Right ventricle myocardium superior (tissue), 1 donor: ENCODE measurements around the gene DGKZ. TPM values are rescaled to one million over a fixed set of nuclear protein-coding genes. Genes with fewer than 3 reads are reported as not detected.
"Not testable (repeated sequence)": the region's sequence is repeated elsewhere in the genome, so short reads cannot be mapped to it uniquely, and the experiment has no call there.

Experiments used
- ATAC-seq: fragments of 200-7000 bp; cut with Tn5 transposase; one replicate; pipeline ENCODE4 v1.9.1; 2020; ENCODE audit warnings: mild to moderate bottlenecking; ENCODE audit not compliant: poor library complexity
- DNase-seq: peaks from one replicate; pipeline ENCODE4 v3.0.0-alpha.2; 2020
- intact Hi-C: fragments of 100-400 bp; cut with DNase I; formaldehyde crosslinking; loops from one replicate; pipeline ENCODE4 v1.11.2; 2022
- total RNA-seq: library from RNA; stranded (reverse); fragmentation: NEBNext Ultra II Directional; extraction: Animal tissue kit (Norgen Biotek cat#: 25700); gene quantifications from one replicate; pipeline ENCODE4 v1.2.1, GENCODE V29; 2021
- donor health status: DM: no; HTN: yes; CAD: no; lungs with severe emphysema.

The DGKZ gene
- total RNA-seq, 1 donor from 2014 or later, result 65.8 TPM

- DNase-seq, result no peak
Observed at GRCh38 chr11:46373787-46374740, 26.8 kb downstream of the DGKZ start.

GRCh38 chr11:46374815-46375214 is 27.6 kb downstream of the DGKZ start:
- DNase-seq, result no peak
- ATAC-seq, result no peak
- intact Hi-C loops, result no loop called here

More at GRCh38 chr11:46373787-46374740, 26.8 kb downstream of the DGKZ start:
- ATAC-seq, result no peak
- intact Hi-C loops, result no loop called here

GRCh38 chr11:46375392-46376101 is 28.3 kb downstream of the DGKZ start:
- ATAC-seq, result no peak
- no peak for DNase-seq
- intact Hi-C loops, result no loop called here

- ATAC-seq (no peak), DNase-seq (no peak)
- intact Hi-C loops, result no loop called here
Observed at GRCh38 chr11:46376258-46377050, 29.2 kb downstream of the DGKZ start.

- no peak for ATAC-seq
- intact Hi-C loops, result no loop called here
- DNase-seq, result no peak
Observed at GRCh38 chr11:46377290-46377689, 30.0 kb downstream of the DGKZ start.

DNA sequence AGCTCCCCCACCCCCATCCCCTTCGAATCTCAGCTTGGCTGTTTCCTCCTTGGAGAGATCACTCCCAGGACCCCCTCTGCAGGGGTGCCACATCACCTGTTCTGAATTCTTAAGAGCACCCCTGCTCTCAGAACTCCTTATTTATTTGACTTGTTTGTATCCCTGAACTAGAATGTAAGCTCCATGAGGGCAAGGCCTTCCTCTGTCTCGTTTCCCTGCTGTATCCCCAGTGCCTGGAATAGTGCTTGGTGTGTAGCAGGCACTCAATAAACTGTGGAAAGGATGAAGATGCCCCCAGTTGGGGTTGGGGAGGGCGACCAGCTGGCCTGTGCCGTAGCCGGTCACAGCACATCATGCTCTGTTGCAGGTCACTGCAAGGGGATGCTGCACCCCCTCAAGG is 30.6 kb downstream of the DGKZ start:
- no peak for DNase-seq
- intact Hi-C loops, result no loop called here
- no peak for ATAC-seq

GRCh38 chr11:46378296-46378695 is 31.0 kb downstream of the DGKZ start:
- ATAC-seq (no peak), DNase-seq (no peak)
- intact Hi-C loops, result no loop called here

GRCh38 chr11:46378811-46379481 is 31.7 kb downstream of the DGKZ start:
- ATAC-seq, result peak; percentile 2
- DNase-seq, result no peak
- intact Hi-C loops, result no loop called here

- peak; percentile 3 for ATAC-seq
- DNase-seq, intact Hi-C loops: not testable (repeated sequence)
Observed at GRCh38 chr11:46379482-46380293, 32.4 kb downstream of the DGKZ start.

DNA sequence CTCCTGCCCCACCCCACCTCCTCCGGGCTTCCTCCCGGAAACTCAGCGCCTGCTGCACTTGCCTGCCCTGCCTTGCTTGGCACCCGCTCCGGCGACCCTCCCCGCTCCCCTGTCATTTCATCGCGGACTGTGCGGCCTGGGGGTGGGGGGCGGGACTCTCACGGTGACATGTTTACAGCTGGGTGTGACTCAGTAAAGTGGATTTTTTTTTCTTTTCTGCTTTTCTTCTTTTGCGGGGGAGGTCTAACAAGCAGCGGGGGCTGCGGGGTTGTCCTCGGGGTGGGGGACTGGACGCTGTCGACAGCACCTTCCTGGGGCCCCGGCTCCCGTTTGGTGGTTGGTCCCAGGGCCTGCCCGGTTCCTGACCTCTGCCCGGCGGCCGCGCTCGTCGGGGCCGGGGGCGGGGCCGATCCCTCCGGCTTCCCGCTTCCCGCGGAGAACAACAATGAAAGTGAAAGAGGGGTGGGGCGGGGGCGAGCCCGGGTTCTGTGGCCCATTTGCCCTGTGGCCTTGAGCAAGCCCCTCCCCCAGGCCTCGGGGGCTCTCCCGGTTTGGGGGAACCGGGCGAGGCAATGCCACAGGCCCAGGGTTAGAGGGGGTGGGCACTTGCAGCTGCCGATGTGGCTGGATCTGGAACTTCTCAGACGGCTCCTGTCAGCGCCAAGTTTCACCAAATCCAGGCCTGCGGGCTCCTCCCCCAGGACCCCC is 33.2 kb downstream of the DGKZ start:
- ATAC-seq (peak; percentile 56), DNase-seq (peak; percentile 85)
- intact Hi-C loops, result no loop called here

GRCh38 chr11:46381048-46381818 is 34.0 kb downstream of the DGKZ start, which contains the start of gene MDK:
Gene MDK, plus strand, starts transcription at chr11:46381669. Its CDS starts 389 bp downstream, at chr11:46382058.
- ATAC-seq (peak; percentile 9), DNase-seq (no peak)
- intact Hi-C loops, result no loop called here

DNA sequence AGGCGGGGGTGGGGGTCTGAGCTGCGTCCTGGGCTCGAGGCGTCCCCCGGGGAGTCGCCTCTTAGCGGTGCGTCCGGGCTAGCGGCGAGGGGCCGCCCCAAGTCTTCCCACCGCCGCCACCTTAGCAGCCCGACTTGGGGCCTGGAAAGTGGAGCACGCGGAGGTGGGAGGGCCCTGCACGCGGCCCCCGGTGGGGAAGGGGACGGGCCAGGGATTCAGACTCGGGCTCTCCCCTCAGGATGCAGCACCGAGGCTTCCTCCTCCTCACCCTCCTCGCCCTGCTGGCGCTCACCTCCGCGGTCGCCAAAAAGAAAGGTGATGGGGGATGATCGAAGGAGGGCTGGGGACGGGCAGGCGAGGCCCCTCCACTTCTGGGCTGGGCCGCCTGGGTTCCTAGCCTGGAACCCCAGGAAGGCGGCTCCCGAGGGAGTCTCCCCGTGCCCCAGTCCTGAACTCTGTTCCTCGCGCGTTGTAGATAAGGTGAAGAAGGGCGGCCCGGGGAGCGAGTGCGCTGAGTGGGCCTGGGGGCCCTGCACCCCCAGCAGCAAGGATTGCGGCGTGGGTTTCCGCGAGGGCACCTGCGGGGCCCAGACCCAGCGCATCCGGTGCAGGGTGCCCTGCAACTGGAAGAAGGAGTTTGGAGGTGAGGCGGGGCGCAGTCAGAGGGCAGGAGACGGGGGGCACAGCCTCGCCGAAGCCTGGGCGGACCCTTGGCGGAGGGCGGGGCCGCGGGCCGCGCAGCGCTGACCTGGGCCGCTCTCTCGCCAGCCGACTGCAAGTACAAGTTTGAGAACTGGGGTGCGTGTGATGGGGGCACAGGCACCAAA is 34.8 kb downstream of the DGKZ start:
- DNase-seq (no peak), ATAC-seq (no peak)
- intact Hi-C loops, result no loop called here

- intact Hi-C loops, result no loop called here
- no peak for ATAC-seq
- no peak for DNase-seq
Observed at GRCh38 chr11:46382646-46383403, 35.6 kb downstream of the DGKZ start.

DNA sequence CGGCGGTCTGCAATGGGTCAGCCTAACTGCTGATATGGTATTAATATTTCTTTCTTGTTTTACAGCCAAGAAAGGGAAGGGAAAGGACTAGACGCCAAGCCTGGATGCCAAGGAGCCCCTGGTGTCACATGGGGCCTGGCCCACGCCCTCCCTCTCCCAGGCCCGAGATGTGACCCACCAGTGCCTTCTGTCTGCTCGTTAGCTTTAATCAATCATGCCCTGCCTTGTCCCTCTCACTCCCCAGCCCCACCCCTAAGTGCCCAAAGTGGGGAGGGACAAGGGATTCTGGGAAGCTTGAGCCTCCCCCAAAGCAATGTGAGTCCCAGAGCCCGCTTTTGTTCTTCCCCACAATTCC is 36.1 kb downstream of the DGKZ start:
- ATAC-seq (no peak), DNase-seq (no peak)
- intact Hi-C loops, result no loop called here
